ENCODE data around the gene TLK1. TPM values are rescaled to one million over a fixed set of nuclear protein-coding genes. Genes with fewer than 3 reads are reported as not detected.

Gene TLK1
- total and polyA plus RNA-seq, 9 of the 15 experiments (the other 6 are each of a cell fraction or from before 2014, with no cell fraction given) = 20.2 to 101 (median 40.5) TPM

- TF ChIP-seq, protein P1, sequence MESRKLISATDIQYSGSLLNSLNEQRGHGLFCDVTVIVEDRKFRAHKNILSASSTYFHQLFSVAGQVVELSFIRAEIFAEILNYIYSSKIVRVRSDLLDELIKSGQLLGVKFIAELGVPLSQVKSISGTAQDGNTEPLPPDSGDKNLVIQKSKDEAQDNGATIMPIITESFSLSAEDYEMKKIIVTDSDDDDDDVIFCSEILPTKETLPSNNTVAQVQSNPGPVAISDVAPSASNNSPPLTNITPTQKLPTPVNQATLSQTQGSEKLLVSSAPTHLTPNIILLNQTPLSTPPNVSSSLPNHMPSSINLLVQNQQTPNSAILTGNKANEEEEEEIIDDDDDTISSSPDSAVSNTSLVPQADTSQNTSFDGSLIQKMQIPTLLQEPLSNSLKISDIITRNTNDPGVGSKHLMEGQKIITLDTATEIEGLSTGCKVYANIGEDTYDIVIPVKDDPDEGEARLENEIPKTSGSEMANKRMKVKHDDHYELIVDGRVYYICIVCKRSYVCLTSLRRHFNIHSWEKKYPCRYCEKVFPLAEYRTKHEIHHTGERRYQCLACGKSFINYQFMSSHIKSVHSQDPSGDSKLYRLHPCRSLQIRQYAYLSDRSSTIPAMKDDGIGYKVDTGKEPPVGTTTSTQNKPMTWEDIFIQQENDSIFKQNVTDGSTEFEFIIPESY (CRISPR knock-in tag; IDR thresholded peaks at IDR 0.05) = peak; percentile 65
- 0 out of 2 replicates have a peak, but pooled peaks have one; percentile 21 for TF ChIP-seq MBD2 (IDR thresholded peaks at IDR 0.05; ENCODE audit: borderline replicate concordance, low read depth)
- TF ChIP-seq, protein P2, sequence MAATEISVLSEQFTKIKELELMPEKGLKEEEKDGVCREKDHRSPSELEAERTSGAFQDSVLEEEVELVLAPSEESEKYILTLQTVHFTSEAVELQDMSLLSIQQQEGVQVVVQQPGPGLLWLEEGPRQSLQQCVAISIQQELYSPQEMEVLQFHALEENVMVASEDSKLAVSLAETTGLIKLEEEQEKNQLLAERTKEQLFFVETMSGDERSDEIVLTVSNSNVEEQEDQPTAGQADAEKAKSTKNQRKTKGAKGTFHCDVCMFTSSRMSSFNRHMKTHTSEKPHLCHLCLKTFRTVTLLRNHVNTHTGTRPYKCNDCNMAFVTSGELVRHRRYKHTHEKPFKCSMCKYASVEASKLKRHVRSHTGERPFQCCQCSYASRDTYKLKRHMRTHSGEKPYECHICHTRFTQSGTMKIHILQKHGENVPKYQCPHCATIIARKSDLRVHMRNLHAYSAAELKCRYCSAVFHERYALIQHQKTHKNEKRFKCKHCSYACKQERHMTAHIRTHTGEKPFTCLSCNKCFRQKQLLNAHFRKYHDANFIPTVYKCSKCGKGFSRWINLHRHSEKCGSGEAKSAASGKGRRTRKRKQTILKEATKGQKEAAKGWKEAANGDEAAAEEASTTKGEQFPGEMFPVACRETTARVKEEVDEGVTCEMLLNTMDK (IDR thresholded peaks at IDR 0.05; ENCODE audit: borderline replicate concordance, insufficient read depth, low read depth, low read length, poor library complexity, severe bottlenecking) = peak; percentile 87
- TF ChIP-seq, protein P3, sequence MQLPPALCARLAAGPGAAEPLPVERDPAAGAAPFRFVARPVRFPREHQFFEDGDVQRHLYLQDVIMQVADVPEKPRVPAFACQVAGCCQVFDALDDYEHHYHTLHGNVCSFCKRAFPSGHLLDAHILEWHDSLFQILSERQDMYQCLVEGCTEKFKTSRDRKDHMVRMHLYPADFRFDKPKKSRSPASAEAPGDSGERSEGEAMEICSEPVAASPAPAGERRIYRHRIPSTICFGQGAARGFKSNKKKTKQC (CRISPR knock-in tag; IDR thresholded peaks at IDR 0.05) = no peak; the same call in 1 of the 2 replicates
- peak; percentile 94 for TF ChIP-seq EGR1 (conservative IDR thresholded peaks at IDR 0.05)
- TF ChIP-seq, protein P4, sequence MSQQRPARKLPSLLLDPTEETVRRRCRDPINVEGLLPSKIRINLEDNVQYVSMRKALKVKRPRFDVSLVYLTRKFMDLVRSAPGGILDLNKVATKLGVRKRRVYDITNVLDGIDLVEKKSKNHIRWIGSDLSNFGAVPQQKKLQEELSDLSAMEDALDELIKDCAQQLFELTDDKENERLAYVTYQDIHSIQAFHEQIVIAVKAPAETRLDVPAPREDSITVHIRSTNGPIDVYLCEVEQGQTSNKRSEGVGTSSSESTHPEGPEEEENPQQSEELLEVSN (IDR thresholded peaks at IDR 0.05; ENCODE audit: borderline replicate concordance in 1 of 2, extremely low read depth in 1 of 2, insufficient read depth in 1 of 2, insufficient read length in 1 of 2, low read depth in 1 of 2, low read length in 1 of 2, poor library complexity in 1 of 2, severe bottlenecking in 1 of 2) = peak; percentile 63 to 90
- TF ChIP-seq NCOA1 (IDR thresholded peaks at IDR 0.05; ENCODE audit: low read depth) = no peak
- TF ChIP-seq, protein P5, sequence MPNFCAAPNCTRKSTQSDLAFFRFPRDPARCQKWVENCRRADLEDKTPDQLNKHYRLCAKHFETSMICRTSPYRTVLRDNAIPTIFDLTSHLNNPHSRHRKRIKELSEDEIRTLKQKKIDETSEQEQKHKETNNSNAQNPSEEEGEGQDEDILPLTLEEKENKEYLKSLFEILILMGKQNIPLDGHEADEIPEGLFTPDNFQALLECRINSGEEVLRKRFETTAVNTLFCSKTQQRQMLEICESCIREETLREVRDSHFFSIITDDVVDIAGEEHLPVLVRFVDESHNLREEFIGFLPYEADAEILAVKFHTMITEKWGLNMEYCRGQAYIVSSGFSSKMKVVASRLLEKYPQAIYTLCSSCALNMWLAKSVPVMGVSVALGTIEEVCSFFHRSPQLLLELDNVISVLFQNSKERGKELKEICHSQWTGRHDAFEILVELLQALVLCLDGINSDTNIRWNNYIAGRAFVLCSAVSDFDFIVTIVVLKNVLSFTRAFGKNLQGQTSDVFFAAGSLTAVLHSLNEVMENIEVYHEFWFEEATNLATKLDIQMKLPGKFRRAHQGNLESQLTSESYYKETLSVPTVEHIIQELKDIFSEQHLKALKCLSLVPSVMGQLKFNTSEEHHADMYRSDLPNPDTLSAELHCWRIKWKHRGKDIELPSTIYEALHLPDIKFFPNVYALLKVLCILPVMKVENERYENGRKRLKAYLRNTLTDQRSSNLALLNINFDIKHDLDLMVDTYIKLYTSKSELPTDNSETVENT (CRISPR knock-in tag; IDR thresholded peaks at IDR 0.05) = 0 out of 2 replicates have a peak, but pooled peaks have one; percentile 47
- peak in 1 of 2 experiments; percentile 90; a peak in 2 of 4 replicates for TF ChIP-seq NONO (IDR thresholded peaks at IDR 0.05; ENCODE audit: low read depth in 2 of 2, low read length in 1 of 2)
- TF ChIP-seq ETS2 (tag; IDR thresholded peaks at IDR 0.05; ENCODE audit: borderline replicate concordance, poor library complexity, severe bottlenecking) = no peak
- TF ChIP-seq GABPB1 (CRISPR knock-in tag; IDR thresholded peaks at IDR 0.05) = peak; percentile 57; the same call in 1 of the 2 replicates
- TF ChIP-seq, protein P6, sequence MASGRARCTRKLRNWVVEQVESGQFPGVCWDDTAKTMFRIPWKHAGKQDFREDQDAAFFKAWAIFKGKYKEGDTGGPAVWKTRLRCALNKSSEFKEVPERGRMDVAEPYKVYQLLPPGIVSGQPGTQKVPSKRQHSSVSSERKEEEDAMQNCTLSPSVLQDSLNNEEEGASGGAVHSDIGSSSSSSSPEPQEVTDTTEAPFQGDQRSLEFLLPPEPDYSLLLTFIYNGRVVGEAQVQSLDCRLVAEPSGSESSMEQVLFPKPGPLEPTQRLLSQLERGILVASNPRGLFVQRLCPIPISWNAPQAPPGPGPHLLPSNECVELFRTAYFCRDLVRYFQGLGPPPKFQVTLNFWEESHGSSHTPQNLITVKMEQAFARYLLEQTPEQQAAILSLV (tag; IDR thresholded peaks at IDR 0.05) = no peak
- TF ChIP-seq ZNF143 (CRISPR knock-in tag; IDR thresholded peaks at IDR 0.05) = no peak
- no peak for TF ChIP-seq HNRNPH1 (optimal IDR thresholded peaks at IDR 0.05; ENCODE audit: low read depth, low read length)
- peak; percentile 90 for TF ChIP-seq SAFB (IDR thresholded peaks at IDR 0.05; ENCODE audit: borderline replicate concordance, low read depth, low read length)
These were observed 187.0 kb downstream of the TLK1 start (continued) for GRCh38 chr2:170973492-170974303.

All from K562 (cell line).